Activated CD8-positive, alpha-beta T cell treated with anti-CD3 and anti-CD28 coated beads for 36 hours (primary cell): ENCODE results near the gene TWF2. TPM values are rescaled to one million over a fixed set of nuclear protein-coding genes. Genes with fewer than 3 reads are reported as not detected.
A peak's percentile ranks its signal among the peaks of the same experiment; 100 is the strongest.

Experiments
- ATAC-seq: fragments of 200-7000 bp; cut with Tn5 transposase; one replicate; pipeline ENCODE4 v1.10.0; 2021; ENCODE audit warnings: mild to moderate bottlenecking, moderate library complexity
- CTCF ChIA-PET: fragments of 350-600 bp; sonication (Branson Sonifier 250); formaldehyde crosslinking; loops from one replicate; lab custom pipeline; 2021; ENCODE audit warnings: antibody characterized with exemption; lab: Charles Lee
- POLR2A ChIA-PET: fragments of 350-600 bp; sonication (Branson Sonifier 250); formaldehyde crosslinking; loops from one replicate; lab custom pipeline; 2021; ENCODE audit warnings: antibody characterized with exemption; lab: Charles Lee
- DNase-seq: peaks from one replicate; pipeline ENCODE4 v3.0.0-alpha.2; 2020
- H3K27ac Mint-ChIP-seq: one replicate; pipeline ENCODE4 v1.8.0; 2021; ENCODE audit warnings: mild to moderate bottlenecking, mixed read lengths
- H3K27me3 Mint-ChIP-seq: one replicate; pipeline ENCODE4 v1.8.0; 2021; ENCODE audit warnings: mixed read lengths
- H3K36me3 Mint-ChIP-seq: one replicate; pipeline ENCODE4 v1.8.0; 2021; ENCODE audit warnings: low read depth, mixed read lengths
- H3K4me1 Mint-ChIP-seq: one replicate; pipeline ENCODE4 v1.8.0; 2021; ENCODE audit warnings: low read depth, mixed read lengths
- H3K4me3 Mint-ChIP-seq: one replicate; pipeline ENCODE4 v1.8.0; 2021; ENCODE audit warnings: mild to moderate bottlenecking, moderate library complexity, mixed read lengths
- H3K9me3 Mint-ChIP-seq: one replicate; pipeline ENCODE4 v1.8.0; 2021; ENCODE audit warnings: mixed read lengths
- CTCF ChIP-seq: fragments of 200-600 bp; IDR thresholded peaks from one replicate; pipeline ENCODE4 v1.8.0; 2022; ENCODE audit warnings: antibody characterized with exemption, mild to moderate bottlenecking
- intact Hi-C: fragments of 100-400 bp; cut with micrococcal nuclease; formaldehyde crosslinking; loops from one replicate; pipeline ENCODE4 v1.10.0; 2022
- total RNA-seq, 2 experiments: library from RNA; stranded (reverse); gene quantifications; one replicate each; pipeline ENCODE4 v1.2.3, GENCODE V29; 2021

Gene TWF2
- total RNA-seq, 2 experiments from 2014 or later = 137 TPM

- ChIA-PET CTCF (interaction anchor here (0.6 to 2.0 kb wide), 8 partner anchors 11 to 93 kb away, joined by 3 to 6 read pairs (median 4); no protein-coding TSS in a partner anchor), POLR2A (interaction anchor here (1.3 to 33.3 kb wide), 6 partner anchors 10 to 31 kb away, joined by 3 to 949 read pairs (median 21); partner anchors contain the start of genes GLYCTK, TWF2 and WDR82)
- Mint-ChIP-seq H3K4me1 (peaks cover 74% of the 10 kb centered on the region), H3K36me3 (peaks cover 76% of the 10 kb centered on the region), H3K27ac (peak overlapping the region; percentile 94), H3K27me3 (no peaks in the 10 kb centered on the region), H3K9me3 (peaks cover 4% of the 10 kb centered on the region), H3K4me3 (peak overlapping the region; percentile 94)
- ATAC-seq = peak; percentile 9
- TF ChIP-seq CTCF = no peak
- DNase-seq = no peak
- intact Hi-C loops = no loop called here
These were observed 7.3 kb upstream of the TWF2 start for GRCh38 chr3:52246264-52246620.

- peak; percentile 35 for ATAC-seq
- ChIA-PET CTCF (interaction anchor here (1.0 to 2.8 kb wide), 9 partner anchors 10 to 94 kb away, joined by 3 to 17 read pairs (median 4); no protein-coding TSS in a partner anchor), POLR2A (interaction anchor here (1.2 to 33.3 kb wide), 10 partner anchors 8 to 193 kb away, joined by 3 to 949 read pairs (median 4); partner anchors contain the start of genes GLYCTK, TWF2 and WDR82)
- DNase-seq = peak; percentile 67
- Mint-ChIP-seq H3K27ac (peak within 1 kb of the TSS; percentile 95), H3K27me3 (no peaks in the 10 kb centered on the region), H3K9me3 (peaks cover 4% of the 10 kb centered on the region), H3K4me3 (peak within 1 kb of the TSS; percentile 94), H3K36me3 (peaks cover 78% of the 10 kb centered on the region), H3K4me1 (peaks cover 78% of the 10 kb centered on the region)
- intact Hi-C loops = no loop called here
- TF ChIP-seq CTCF = no peak
These were observed 6.6 kb upstream of the TWF2 start, which contains the start of gene PPM1M for GRCh38 chr3:52245322-52246263. TSS of gene PPM1M (plus strand) at chr3:52245759. CDS start at chr3:52245825, 66 bp downstream.

DNA sequence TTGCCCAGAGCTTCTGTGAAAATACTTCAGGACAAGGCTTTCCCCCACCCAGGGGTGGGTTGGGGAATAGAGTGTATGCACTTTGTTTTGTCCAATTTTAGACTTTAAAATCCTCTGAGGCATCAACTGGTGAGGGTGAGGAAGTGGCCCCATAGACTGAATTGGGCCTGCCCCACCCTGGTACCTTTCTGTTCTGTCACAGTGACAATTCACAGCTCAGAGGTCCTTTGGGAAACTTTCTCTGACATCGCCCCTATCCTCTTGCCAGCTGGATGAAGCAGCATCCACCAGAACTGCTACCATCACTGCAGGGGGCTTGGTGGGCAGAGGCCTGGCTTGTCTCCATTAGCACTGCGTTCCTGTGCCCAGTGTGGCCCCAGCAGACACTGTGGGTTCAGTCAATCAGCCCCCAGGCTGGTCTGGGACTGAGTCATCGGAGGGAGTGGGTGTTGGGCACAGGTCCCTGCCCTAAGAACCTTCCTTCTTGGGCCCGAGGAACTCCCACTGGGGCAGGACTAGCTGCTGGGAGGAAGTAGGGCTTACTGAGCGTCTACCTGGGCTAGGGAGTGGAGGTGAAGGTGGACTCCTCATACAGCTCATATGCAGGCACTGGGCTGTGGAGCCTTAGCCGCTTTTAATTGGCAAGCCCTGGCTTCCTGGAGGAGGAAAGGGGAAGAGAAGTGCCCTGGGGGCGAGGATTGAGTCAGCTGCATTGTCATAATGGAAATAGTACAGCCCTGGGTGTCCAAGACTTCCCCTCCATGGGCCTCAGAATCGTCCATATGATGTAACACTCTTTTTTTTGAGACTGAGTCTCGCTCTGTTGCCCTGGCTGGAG, 5.1 kb upstream of the TWF2 start:
- DNase-seq (peak; percentile 78), ATAC-seq (peak; percentile 9)
- CTCF ChIA-PET = interaction anchor here (0.6 to 4.1 kb wide), 9 partner anchors 8 to 95 kb away, joined by 3 to 25 read pairs (median 4); no protein-coding TSS in a partner anchor
- no peak for TF ChIP-seq CTCF
- H3K9me3 Mint-ChIP-seq = peaks cover 4% of the 10 kb centered on the region
- intact Hi-C loops = no loop called here
- H3K27me3 Mint-ChIP-seq = no peaks in the 10 kb centered on the region
- POLR2A ChIA-PET = interaction anchor here (0.9 to 33.3 kb wide), 10 partner anchors 9 to 252 kb away, joined by 3 to 949 read pairs (median 4); partner anchors contain the start of genes GLYCTK, TLR9 and WDR82
- peaks cover 77% of the 10 kb centered on the region for H3K36me3 Mint-ChIP-seq
- peak overlapping the region; percentile 80 for H3K4me3 Mint-ChIP-seq
- peak overlapping the region; percentile 95 for H3K27ac Mint-ChIP-seq
- H3K4me1 Mint-ChIP-seq = peaks cover 68% of the 10 kb centered on the region

GRCh38 chr3:52242039-52242438, 3.1 kb upstream of the TWF2 start:
- DNase-seq (no peak), ATAC-seq (no peak)
- ChIA-PET POLR2A (interaction anchor here (2.6 to 33.3 kb wide), 4 partner anchors 11 to 36 kb away, joined by 7 to 949 read pairs (median 92); partner anchors contain the start of genes GLYCTK, TLR9 and WDR82), CTCF (interaction anchor here (1.2 to 6.5 kb wide), 6 partner anchors 10 to 97 kb away, joined by 3 to 65 read pairs (median 18); partner anchors contain the start of gene WDR82)
- intact Hi-C loops = no loop called here
- Mint-ChIP-seq H3K27ac (peak overlapping the region; percentile 83), H3K9me3 (peaks cover 4% of the 10 kb centered on the region), H3K36me3 (peaks cover 64% of the 10 kb centered on the region), H3K4me3 (peak overlapping the region; percentile 1), H3K27me3 (no peaks in the 10 kb centered on the region), H3K4me1 (peaks cover 61% of the 10 kb centered on the region)
- no peak for TF ChIP-seq CTCF
